Neural cell (in vitro differentiated cells): ENCODE data around the gene WDR77. TPM values are rescaled to one million over a fixed set of nuclear protein-coding genes. Genes with fewer than 3 reads are reported as not detected.

ENCODE experiments used
- H2AFZ ChIP-seq: fragments of 200-600, 300-800 bp; sonication (generic), shearing (Covaris generic); 2 replicates; pipeline ENCODE4 v1.6.0; 2014; ENCODE audit warnings: low read depth, mild to moderate bottlenecking, antibody characterized with exemption, low read length, moderate library complexity
- H3F3A ChIP-seq: fragments of 200-600 bp; shearing (Covaris generic); 2 replicates; pipeline ENCODE4 v1.6.1; 2016; ENCODE audit warnings: mild to moderate bottlenecking, moderate library complexity, mixed read lengths, antibody characterized with exemption, low read length; ENCODE audit not compliant: insufficient read depth, poor library complexity, severe bottlenecking
- H3K27ac ChIP-seq: fragments of 200-600, 300-800 bp; sonication (generic), shearing (Covaris generic); 2 replicates; pipeline ENCODE4 v1.5.1; 2014; ENCODE audit warnings: mild to moderate bottlenecking, low read length, moderate library complexity
- H3K27me3 ChIP-seq: fragments of 300-800, 200-600 bp; sonication (generic), shearing (Covaris generic); 2 replicates; pipeline ENCODE4 v1.6.0; 2014; ENCODE audit warnings: mild to moderate bottlenecking, low read depth, low read length, moderate library complexity; ENCODE audit not compliant: insufficient read depth
- H3K36me3 ChIP-seq: fragments of 300-800, 200-600 bp; sonication (generic), shearing (Covaris generic); 2 replicates; pipeline ENCODE4 v1.5.1; 2014; ENCODE audit warnings: mild to moderate bottlenecking, antibody characterized with exemption, low read length, moderate library complexity; ENCODE audit not compliant: insufficient read depth
- H3K4me2 ChIP-seq: fragments of 300-800, 200-600 bp; sonication (generic), shearing (Covaris generic); 2 replicates; pipeline ENCODE4 v1.6.0; 2014; ENCODE audit warnings: mild to moderate bottlenecking, low read length
- H3K4me3 ChIP-seq: fragments of 300-800, 200-600 bp; sonication (generic), shearing (Covaris generic); 2 replicates; pipeline ENCODE4 v1.5.1; 2014; ENCODE audit warnings: mild to moderate bottlenecking, low read length, moderate library complexity
- H3K79me2 ChIP-seq: fragments of 200-600 bp; shearing (Covaris generic); replicated peaks from 2 replicates; pipeline ENCODE4 v1.6.0; 2014; ENCODE audit warnings: mild to moderate bottlenecking, low read length, moderate library complexity; ENCODE audit not compliant: insufficient read depth
- H3K9ac ChIP-seq: fragments of 300-800, 200-600 bp; sonication (generic), shearing (Covaris generic); 2 replicates; pipeline ENCODE4 v1.6.1; 2016; ENCODE audit warnings: mild to moderate bottlenecking, low read length, mixed read lengths
- H3K9me2 ChIP-seq: fragments of 200-600 bp; shearing (Covaris generic); 2 replicates; pipeline ENCODE4 v1.6.1; 2016; ENCODE audit warnings: mild to moderate bottlenecking, low read length, mixed read lengths; ENCODE audit not compliant: insufficient read depth
- H3K9me3 ChIP-seq: fragments of 200-600, 300-800 bp; sonication (generic), shearing (Covaris generic); 2 replicates; pipeline ENCODE4 v1.6.1; 2016; ENCODE audit warnings: mild to moderate bottlenecking, mixed run types, low read length, moderate library complexity, mixed read lengths
- H4K20me1 ChIP-seq: fragments of 200-600 bp; shearing (Covaris generic); 2 replicates; pipeline ENCODE4 v1.6.1; 2016; ENCODE audit warnings: mild to moderate bottlenecking, mixed run types; ENCODE audit not compliant: insufficient read depth
- CTCF ChIP-seq: fragments of 450-650 bp; IDR thresholded peaks from 2 replicates; pipeline ENCODE4 v1.5.1; 2014; ENCODE audit warnings: antibody characterized with exemption, mild to moderate bottlenecking, moderate library complexity; ENCODE audit not compliant: poor library complexity, severe bottlenecking
- EP300 ChIP-seq: fragments of 450-650 bp; conservative IDR thresholded peaks from 2 replicates; pipeline ENCODE4 v1.6.1; 2014; ENCODE audit warnings: antibody characterized with exemption, mild to moderate bottlenecking, moderate library complexity; ENCODE audit not compliant: poor library complexity, severe bottlenecking
- EZH2 ChIP-seq: fragments of 200-600, 300-800 bp; shearing (Covaris generic), sonication (generic); IDR thresholded peaks from 2 replicates; pipeline ENCODE4 v1.6.1; 2014; ENCODE audit warnings: antibody characterized with exemption, low read length, borderline replicate concordance, mild to moderate bottlenecking; ENCODE audit not compliant: insufficient read depth, poor library complexity, severe bottlenecking
- MXI1 ChIP-seq: fragments of 450-650 bp; conservative IDR thresholded peaks from 2 replicates; pipeline ENCODE4 v1.6.1; 2014; ENCODE audit warnings: antibody characterized with exemption, mild to moderate bottlenecking; ENCODE audit not compliant: poor library complexity, severe bottlenecking
- POLR2AphosphoS5 ChIP-seq: IDR thresholded peaks from 2 replicates; pipeline ENCODE4 v1.6.1; 2012
- RAD21 ChIP-seq: fragments of 450-650 bp; conservative IDR thresholded peaks from 2 replicates; pipeline ENCODE4 v1.6.1; 2014; ENCODE audit warnings: antibody characterized with exemption, mild to moderate bottlenecking, moderate library complexity
- REST ChIP-seq: IDR thresholded peaks from 2 replicates; pipeline ENCODE4 v1.6.1; 2012; ENCODE audit warnings: borderline replicate concordance
- SMC3 ChIP-seq: fragments of 450-650 bp; conservative IDR thresholded peaks from 2 replicates; pipeline ENCODE4 v1.6.1; 2014; ENCODE audit warnings: antibody characterized with exemption, mild to moderate bottlenecking, moderate library complexity; ENCODE audit not compliant: poor library complexity
- TAF1 ChIP-seq: IDR thresholded peaks from 2 replicates; pipeline ENCODE4 v1.6.1; 2012; ENCODE audit warnings: low read depth
- polyA plus RNA-seq: library from polyadenylated mRNA; depleted of rRNA; stranded (reverse); fragments of >200 nt; gene quantifications from 2 replicates; pipeline ENCODE4 v1.2.3, GENCODE V29; 2014

WDR77 gene
- polyA plus RNA-seq, 1 donor from 2014 or later, result 63.6 TPM

- no peaks in the 10 kb centered on the region for H3K79me2 ChIP-seq
- no peaks in the 10 kb centered on the region for H4K20me1 ChIP-seq
- H2AFZ ChIP-seq, result no peak overlapping the region
- no peak overlapping the region for H3K27ac ChIP-seq
- no peak overlapping the region for H3K9ac ChIP-seq
- H3K4me3 ChIP-seq, result no peak overlapping the region
- peaks cover 3% of the 10 kb centered on the region for H3K36me3 ChIP-seq
- H3F3A ChIP-seq, result no peaks in the 10 kb centered on the region
- H3K9me2 ChIP-seq, result no peaks in the 10 kb centered on the region
- no peaks in the 10 kb centered on the region for H3K9me3 ChIP-seq
- no peak overlapping the region for H3K4me2 ChIP-seq
- no peaks in the 10 kb centered on the region for H3K27me3 ChIP-seq
- no peak for TF ChIP-seq EZH2
- no peak for TF ChIP-seq SMC3
- no peak for TF ChIP-seq RAD21
- TF ChIP-seq POLR2AphosphoS5, result no peak
- no peak for TF ChIP-seq CTCF
- no peak for TF ChIP-seq EP300
- no peak for TF ChIP-seq REST
Measured at GRCh38 chr1:111465754-111466153, 16.7 kb upstream of the WDR77 start.

DNA sequence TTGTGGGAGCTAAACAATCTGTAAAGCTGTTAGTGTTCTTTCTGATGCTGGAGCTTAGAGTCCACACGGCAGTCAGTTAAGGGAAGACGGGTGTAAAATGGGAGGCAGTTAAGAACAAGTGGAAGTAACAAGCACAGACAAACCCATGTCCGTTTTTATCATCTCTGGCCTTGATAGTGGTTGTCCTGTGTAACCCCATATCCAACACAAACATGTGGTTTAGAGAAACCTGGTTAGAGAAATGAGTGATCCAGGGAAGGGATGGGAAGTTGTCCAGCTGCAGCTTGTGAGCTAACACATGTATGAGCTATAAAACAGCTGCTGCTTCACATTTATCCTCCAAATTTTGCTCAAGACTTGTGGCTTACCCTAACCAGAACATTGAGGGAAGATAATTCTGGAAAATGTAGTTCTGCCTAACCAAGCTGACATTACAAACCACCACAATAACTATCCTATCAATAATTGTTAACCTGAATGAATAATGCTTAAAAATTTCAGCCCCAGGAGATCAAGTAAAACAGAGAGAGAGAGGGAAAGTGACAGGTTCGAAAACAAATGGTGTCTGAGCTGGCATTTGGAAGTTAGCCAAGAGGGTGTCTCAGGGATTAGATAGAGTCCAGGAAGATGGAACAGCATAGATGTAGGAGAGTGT lies 14.1 kb upstream of the WDR77 start:
- Histone ChIP-seq H3F3A (no peaks in the 10 kb centered on the region), H3K4me3 (no peak overlapping the region), H3K27ac (no peak overlapping the region), H4K20me1 (no peaks in the 10 kb centered on the region), H3K9ac (no peak overlapping the region), H3K27me3 (no peaks in the 10 kb centered on the region), H3K9me2 (no peaks in the 10 kb centered on the region), H3K79me2 (no peaks in the 10 kb centered on the region), H2AFZ (no peak overlapping the region), H3K36me3 (peaks cover 9% of the 10 kb centered on the region), H3K4me2 (no peak overlapping the region), H3K9me3 (no peaks in the 10 kb centered on the region)
- TF ChIP-seq RAD21 (no peak), EP300 (no peak), TAF1 (no peak), MXI1 (no peak), REST (no peak), SMC3 (no peak), CTCF (no peak), EZH2 (no peak), POLR2AphosphoS5 (no peak)
